HG02623 (cell line): ENCODE results near the gene PTPRN2.
"Not testable (repeated sequence)": the region's sequence is repeated elsewhere in the genome, so short reads cannot be mapped to it uniquely, and the experiment has no call there.

Experiments
- ATAC-seq: cut with Tn5 transposase; IDR thresholded peaks from one replicate; pipeline ENCODE4 v1.9.1; 2021; ENCODE audit warnings: moderate library complexity; ENCODE audit not compliant: unreplicated experiment

PTPRN2 gene

DNA sequence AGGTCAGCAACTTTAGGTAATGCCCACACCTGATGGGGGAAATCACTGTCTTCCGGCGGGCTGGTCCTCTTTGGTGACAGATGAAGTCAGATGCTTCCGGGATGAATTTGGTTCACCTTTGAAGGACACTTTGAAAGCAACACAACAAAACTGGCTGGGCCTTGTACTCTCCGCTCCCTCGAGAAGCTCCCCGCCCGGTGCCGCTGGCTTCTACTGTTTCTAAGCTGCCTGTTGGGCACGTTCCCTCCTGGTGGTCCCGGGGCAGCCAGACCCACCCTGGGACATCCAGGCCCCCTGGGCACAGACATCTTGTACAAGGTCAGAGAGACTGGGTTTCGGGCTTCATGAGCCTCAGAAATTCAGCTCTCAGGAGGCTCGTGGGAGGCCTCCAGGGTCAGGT lies 798.5 kb downstream of the PTPRN2 start:
- no peak for ATAC-seq

DNA sequence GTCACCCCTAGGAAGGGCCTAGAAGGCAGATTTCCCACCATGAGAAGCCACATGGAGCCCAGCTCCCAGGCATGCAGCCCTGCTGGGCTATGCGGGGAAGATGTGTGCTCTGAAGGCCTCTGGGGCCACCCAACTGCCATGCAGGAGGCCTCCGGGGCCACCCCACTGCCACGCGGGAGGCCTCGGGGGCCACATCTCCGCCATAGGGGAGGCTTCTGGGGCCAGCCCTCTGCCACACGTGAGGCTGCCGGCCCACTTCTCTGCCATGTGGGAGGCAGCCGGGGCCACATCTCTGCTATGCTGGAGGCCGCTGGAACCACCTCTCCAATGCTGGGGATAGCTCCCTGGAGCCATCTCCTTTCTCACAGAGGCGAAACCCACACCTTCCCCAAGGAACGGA lies 799.0 kb downstream of the PTPRN2 start:
- no peak for ATAC-seq

DNA sequence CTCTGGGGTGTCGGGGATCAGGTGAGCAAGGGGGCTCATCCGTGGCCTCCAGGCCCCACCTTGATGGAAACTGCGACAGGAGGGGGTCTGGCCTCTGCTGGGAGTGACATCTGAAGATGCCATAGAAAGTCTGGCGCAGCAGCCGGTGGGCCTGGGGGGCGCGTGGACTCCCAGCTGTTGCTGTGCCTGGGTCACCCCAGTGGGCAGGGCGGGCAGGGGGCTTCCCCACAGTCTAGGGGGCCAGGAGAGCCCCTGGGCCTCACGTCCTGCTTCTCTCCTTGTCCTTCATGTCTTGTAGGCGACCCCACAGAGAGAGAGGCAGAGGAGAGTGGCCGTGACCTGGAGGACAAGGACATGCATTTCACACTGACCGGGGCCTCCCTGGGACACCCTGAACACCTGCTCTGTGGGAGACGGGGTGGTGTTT lies 800.3 kb downstream of the PTPRN2 start:
- no peak for ATAC-seq

DNA sequence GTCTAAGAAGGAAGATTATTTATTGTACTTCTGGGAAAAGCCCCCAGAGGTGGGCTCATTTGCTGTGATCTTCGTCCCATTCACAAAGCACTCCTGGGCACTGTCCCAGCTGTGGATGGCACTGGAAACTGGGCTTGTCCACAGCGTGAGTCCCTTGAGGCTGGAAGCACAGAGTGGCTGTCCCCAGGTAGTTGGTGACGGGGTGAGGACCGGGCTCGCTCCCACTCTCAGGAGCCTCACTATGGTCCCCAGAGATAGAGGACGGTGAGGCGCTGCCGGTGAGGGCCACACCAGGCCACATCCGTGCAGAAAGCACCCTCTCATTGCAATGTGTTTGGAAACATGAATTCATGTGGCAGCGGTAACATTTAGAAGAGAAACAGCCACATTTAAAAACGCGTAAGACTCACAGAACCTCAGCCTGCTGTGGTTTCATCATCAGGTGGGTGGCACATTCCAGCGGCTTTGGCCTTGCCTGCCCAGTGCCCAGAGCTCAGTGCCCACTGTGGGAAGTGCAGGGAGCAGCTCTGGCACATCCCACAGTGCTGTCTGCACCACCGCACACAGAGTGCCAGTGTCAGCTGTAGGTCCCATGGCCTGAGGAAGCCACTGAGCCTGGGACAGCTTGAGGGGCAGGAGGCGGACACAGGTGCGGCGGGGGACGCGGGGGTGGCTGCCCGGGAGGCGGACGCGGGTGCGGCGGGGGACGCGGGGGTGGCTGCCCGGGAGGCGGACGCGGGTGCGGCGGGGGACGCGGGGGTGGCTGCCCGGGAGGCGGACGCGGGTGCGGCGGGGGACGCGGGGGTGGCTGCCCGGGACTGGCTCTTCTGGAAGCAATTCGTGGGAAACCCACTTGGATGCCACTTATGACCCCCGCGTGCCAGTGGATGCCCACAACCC lies 801.0 kb downstream of the PTPRN2 start:
- no peak for ATAC-seq

DNA sequence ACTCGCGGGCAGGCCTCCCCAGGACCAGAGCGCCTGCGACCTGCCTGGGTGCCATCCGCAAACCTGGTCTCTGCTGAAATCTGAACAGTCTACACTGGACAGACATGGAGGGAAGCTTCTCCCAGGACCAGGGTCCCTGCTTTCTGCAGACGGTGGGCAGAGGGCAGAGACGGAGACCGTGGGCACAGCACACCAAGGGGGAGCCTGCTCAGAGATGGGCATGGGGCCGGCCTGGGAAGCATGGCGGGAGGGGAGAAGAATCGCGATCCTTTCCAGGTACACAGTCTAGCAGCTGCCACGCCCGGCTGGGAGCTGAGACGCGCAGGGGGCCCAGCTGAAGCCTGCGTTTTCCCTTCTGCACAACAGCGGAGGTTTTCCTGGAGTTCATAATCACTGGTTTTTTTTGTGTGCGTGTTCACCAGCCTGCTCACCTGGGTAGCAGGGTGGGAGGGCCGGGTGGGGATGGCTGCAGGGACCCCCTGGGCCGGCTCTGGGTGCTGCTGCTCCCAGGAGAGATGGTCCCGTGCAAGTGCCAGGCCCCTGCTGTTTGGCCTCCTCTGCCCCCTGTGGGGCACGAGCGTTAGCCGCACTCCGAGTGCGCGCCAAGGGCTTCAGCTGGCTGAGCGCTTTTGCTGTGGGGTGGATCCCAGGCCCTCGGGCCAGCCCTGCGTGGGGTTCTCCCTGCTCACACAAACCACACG lies 802.0 kb downstream of the PTPRN2 start:
- ATAC-seq = no peak

DNA sequence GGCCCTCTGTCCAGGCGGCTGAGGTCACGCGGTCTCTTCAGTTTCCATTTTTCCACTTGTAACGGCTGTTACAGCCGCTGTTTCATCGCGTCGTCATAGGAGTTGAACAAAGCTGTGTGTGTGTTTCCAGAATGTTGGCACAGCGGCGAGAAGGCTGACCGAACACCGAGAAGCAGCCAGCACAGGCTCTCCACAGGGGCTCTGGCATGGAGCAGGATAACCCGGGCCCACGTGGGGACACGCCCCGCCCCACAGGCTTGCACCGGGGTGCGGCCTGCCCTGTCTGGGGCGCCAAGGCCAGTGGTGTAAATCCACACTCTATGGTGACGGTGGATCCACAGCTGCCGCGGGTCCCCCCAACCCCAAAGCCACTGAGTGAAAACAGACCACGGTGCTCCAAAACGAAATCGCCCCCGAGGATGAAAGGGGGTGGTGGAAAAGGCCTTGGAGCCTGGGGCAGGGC lies 802.6 kb downstream of the PTPRN2 start:
- ATAC-seq = no peak

DNA sequence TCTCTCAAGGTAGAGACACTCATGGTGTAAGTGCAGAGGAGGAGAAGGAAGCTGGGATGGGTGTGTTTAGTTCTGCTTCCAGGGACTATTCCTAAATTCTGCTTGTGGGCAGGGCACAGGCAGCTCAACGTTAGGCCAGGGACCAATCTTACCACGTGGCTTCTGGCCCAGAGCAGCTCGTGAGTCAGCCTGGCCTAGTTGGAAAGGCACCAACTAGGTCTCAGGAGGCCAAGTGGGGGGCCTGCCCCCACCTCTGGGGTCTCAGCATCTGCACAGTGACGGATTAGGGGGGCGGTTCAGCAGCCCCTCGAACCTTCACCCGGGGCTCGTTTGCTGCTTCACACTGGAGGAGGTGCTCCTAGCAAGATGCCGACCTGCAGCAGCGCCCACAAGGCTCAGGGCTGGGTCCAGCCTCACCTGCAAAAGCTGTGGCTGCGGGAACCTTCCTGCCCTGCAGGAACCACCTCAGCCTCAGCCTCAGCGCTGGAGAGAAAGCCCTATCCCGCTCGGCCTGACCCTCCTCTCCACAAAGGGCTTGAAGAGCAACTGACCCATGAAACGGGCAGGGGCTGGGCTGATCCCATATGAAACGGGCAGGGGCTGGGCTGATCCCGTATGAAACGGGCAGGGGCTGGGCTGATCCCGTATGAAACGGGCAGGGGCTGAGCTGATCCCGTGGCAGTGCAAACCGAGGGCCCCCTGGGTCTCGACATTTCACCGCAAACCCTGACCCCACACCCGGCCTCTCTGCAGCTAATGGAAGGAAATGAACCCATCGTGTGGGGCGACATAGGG lies 803.4 kb downstream of the PTPRN2 start:
- ATAC-seq = no peak

DNA sequence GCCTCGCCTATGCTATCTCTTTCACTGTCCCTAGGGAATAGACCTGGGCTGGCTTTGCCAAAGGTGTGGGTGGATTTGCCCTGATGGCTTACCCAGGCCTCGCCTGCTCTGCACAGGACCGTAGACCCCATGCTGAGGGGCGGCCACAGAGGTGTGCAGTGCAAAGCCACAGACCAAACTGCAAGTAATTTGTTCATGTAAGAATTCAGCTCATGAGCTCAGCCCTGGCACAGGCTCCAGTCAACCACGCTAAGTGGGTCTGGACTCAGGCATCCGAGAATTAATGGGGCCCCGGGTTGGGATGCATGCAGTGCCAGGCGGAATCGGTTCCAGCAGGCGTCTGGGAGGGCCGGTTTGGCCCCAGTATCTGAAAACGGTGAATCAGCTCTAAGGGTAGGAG lies 805.6 kb downstream of the PTPRN2 start:
- no peak for ATAC-seq

DNA sequence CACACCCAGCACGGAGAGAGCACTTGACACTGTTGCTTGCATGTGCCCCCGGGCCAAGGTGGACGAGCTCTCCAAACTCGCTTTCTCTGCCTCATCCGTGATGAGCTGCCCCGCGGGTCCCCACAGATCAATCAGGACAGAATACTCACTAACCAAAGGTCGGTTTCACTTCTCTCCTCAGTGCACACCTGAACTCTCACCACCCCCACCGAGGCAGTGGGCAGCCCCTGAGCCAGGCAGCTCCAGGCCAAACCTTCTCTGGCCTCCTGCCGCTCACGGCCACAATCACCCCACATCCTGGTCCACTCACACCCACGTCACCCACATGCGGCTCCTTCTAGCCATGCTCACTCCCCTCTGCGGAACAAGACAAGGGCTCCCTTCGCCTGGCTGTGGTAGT lies 806.9 kb downstream of the PTPRN2 start:
- no peak for ATAC-seq

DNA sequence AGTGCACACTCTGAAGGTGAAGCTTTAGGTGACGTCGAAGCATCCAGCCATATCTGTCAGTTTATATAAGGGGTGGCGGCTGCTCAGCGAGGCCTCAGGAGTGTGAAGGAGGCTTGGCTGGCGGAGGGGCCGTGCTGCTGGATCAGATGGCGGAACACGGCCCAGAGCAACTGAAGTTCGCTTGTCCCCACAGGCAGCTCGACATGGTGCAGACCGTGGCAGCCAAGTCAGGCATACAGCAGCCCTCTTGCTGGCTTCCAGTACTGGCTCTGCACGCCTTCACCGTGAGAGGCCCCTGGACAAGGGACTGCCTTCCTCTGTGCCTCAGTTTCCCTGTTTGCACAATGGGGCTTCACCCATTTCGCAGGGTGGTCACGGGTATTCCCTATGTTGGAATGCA lies 807.3 kb downstream of the PTPRN2 start:
- ATAC-seq = no peak

DNA sequence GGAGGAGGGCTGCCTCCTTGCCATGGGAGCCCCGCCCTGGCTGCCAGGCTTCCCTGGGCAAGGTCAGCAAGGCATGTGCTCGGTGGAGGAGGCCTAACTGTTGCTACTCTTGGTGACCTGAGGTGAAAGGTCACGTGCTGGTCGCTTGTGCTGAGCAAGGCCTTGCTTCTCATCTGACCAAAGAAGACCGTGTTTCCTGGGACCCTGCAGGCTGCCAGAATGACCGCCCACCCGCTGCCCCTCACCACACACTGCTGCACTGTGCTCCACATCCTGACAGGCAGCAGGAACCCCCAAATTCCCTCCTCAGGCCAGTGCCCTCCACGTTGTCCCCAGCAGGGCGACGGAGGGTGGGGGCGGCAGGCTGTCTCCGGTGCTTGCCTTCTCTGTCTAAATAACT lies 808.4 kb downstream of the PTPRN2 start:
- ATAC-seq = no peak

DNA sequence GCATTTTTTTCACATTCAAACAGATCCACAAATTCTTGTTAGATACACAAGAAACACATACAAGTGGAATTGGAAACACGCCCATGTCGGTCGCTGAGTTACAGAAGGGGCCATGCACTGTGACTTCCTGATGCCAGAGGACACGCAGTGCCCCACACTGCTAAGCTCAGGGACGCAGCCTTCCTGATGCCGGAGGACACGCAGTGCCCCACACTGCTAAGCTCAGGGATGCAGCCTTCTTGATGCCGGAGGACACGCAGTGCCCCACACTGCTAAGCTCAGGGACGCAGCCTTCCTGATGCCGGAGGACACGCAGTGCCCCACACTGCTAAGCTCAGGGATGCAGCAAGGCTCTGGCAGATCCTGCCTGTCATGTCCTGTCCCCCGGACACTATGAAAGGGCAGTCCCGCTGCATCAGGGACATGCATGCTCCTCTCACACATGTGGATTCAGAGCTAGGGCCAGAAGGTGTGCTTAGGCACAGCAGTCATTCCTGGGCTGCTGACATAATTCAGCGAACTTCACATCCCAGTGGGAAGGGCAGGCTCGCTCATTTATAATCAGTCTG lies 810.3 kb downstream of the PTPRN2 start:
- ATAC-seq = not testable (repeated sequence)

DNA sequence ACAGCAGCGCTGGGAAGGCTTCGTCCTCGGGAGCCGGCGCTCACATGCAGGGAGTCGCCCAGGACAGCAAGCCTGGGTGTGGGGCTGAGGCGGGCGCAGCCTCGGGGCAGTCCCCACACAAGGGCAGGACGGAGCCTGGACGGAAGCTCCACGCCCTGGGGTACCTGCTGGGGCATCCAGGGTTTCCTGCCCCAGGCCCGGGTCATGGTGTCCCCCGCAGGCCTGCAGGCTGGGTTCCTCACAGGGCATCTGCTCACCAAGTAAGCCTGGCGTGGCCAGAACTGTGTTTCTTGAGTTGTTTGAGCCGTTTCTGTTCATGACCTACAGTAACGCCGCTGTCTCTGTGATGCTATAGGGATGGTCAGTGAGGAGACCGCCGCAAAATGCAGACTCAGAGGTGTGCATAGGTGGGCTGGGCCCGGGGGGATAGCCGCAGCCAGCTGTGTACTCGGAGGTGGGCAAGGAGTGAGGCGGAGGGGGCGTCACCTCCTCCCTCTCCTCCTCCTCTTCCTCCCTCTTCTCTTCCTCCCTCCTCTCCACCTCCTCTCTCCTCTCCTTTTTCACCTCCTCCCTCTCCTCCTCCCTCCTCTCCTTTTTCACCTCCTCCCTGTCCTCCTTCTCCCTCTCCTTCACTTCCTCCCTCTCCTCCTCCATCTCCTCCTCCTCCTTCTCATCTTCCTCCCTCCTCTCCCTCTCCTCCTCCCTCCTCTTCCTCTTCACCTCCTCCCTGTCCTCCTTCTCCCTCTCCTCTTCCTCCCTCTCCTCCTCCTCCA lies 811.9 kb downstream of the PTPRN2 start:
- ATAC-seq = no peak

DNA sequence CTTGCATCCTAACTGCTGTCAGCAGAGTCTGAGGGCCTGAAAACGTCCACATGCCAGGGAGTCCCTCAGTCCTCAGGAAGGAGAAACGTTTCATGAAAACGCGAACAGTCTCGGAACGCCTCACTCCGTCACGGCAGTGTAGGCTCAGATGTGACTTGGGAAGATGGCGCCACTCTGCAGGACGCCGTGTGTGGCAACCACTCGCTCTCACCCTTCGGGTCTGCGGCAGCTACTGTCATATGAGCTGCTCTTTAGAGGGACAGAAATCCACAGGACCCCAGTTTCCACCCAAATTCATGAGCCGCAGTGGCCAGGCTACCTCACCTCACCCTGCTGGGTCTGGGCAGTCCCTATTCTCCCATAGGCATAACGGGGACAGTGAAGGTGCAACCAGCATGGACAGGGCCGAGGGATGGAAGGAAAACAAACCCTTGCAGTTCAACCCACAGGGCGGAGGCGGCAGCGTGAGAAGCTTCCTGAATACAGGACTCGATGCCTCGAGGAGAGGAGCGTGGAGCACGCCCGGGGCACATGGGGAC lies 812.5 kb downstream of the PTPRN2 start:
- no peak for ATAC-seq

DNA sequence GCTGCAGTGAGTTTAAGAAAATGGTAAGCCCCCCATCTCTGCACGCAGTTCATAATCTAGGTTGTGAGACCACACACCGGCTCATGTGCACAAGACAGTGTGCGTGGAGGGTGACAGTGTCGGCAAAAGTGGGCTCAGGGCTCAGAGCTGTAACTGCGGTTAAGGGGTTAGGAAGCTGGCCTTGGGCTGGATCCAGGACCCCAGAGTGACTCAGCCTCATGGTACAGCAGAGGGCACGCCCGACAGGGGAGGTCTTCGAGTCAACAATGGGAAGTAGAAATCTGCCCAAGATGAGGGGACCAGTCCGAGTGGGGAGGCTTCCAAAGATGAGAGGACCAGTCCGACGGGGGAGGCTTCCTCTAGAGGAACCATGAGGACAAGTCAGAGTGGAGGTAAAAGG lies 813.1 kb downstream of the PTPRN2 start:
- ATAC-seq = no peak

DNA sequence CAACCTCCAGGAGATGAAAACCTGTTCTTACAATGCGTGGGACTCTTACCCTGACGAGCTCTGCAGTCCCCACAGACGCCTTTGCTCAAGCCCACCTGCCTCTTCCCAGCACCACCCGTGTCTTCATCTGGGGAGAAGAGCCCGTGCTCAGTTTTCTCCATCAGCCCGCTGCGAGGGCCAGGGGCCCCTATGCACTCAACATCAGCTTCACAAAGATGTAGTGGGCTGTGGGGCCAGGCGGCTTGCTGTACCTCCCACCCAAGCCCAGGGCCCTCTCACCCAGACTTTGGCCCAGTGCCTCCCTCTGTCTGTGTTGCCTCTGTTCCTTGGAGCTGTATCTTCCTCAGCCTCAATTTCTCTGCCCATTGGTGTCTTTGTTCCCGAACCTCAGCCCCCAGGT lies 814.3 kb downstream of the PTPRN2 start:
- ATAC-seq = no peak

DNA sequence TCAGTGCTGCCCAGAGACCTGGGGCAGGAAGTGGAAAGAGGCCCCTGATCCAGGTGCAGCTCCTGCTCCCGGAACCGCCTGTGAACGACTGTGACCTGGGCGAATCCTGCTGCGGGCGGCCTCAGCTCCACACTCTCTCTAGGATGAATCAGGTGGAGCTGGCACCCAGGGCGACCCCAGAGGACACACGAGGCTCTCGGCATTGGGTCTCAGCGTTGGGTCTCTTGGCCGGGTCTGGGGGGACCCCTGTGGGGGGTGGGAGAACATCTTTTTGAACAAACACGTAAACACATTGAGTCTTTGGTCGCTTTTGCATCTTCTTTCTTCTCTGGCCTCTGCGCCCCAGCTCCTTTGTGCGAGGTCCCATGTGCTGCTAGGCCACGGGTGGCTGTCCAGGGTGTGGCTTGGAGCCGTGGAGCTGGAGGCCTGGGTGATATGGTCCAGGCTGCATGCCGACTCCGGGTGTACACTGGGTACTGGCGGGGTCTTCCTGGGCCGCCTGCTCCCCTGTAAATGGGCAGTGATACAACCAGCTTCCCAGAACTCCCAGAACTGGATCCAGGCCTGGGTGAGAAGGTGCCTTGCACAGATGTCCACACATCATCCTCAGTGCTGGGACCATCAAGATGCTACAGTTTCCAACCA lies 815.0 kb downstream of the PTPRN2 start:
- ATAC-seq = no peak

DNA sequence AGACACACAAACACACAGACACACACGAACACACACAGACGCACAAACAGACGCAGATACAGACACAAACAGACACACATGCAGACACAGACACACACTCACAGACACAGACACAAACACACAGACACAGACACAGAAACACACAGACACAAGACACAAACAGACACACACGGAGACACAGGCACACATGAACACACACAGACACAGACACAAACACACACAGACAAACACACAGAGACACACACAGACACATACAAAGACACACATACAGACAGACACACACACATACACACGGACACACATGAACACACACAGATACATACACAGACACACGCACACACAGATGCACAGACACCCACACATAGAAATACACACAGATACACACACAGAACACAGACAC lies 815.9 kb downstream of the PTPRN2 start:
- ATAC-seq = no peak

DNA sequence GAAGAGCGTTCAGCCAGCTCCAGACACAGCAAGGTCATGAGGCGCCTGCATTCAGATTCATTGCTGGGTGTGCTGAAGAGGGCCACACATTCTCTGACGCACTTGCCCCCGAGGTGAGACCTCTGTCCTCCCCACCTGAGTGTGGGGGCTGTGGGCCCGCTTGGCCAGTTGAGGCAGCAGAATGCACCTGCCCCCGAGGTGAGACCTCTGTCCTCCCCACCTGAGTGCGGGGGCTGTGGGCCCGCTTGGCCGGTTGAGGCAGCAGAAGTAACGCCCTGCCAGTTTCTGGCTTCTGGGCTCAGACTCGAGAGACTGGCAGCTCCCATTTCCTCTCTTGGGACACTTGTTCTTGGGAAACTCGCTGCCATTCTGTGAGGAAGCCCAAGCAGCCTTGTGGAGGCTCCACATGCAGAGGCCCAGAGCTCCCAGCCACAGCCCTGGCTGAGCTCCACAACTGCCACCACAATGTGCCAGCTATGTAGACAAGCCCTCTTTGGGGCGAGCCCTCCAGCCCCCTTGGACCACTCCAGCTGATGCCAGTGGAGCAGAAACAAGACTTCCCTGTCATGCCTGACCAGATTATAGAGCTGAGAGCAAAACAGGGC lies 816.8 kb downstream of the PTPRN2 start:
- ATAC-seq = no peak
